Stimulated activated CD4-positive, alpha-beta T cell treated with anti-CD3 and anti-CD28 coated beads, Interleukin-4, amount 100 ng/mL, for 1 hour (primary cell): ENCODE measurements around the gene DSP.

Experiments used
- DNase-seq: peaks from one replicate; pipeline ENCODE4 v3.0.0-alpha.2; 2020

Gene DSP

GRCh38 chr6:7561153-7561964 is 19.9 kb downstream of the DSP start:
- no peak for DNase-seq

- DNase-seq = no peak
Measured at GRCh38 chr6:7562769-7563168, 21.3 kb downstream of the DSP start.

- DNase-seq = no peak
Measured at GRCh38 chr6:7566107-7566506, 24.6 kb downstream of the DSP start.

GRCh38 chr6:7566617-7567173 is 25.2 kb downstream of the DSP start:
- DNase-seq = no peak

- DNase-seq = no peak
Measured at GRCh38 chr6:7568021-7568420, 26.6 kb downstream of the DSP start.

- no peak for DNase-seq
Measured at GRCh38 chr6:7569082-7569481, 27.6 kb downstream of the DSP start.

- DNase-seq = no peak
Measured at GRCh38 chr6:7572213-7572943, 30.9 kb downstream of the DSP start.

GRCh38 chr6:7574500-7574899 is 33.0 kb downstream of the DSP start:
- no peak for DNase-seq

GRCh38 chr6:7578516-7578915 is 37.0 kb downstream of the DSP start:
- DNase-seq = no peak

GRCh38 chr6:7578931-7579330 is 37.5 kb downstream of the DSP start:
- DNase-seq = no peak

GRCh38 chr6:7579851-7580250 is 38.4 kb downstream of the DSP start:
- no peak for DNase-seq

- no peak for DNase-seq
Measured at GRCh38 chr6:7580537-7580926, 39.1 kb downstream of the DSP start.

- no peak for DNase-seq
Measured at GRCh38 chr6:7580927-7581618, 39.6 kb downstream of the DSP start.

GRCh38 chr6:7585287-7585930 is 43.9 kb downstream of the DSP start:
- no peak for DNase-seq

- DNase-seq = no peak
Measured at GRCh38 chr6:7587631-7588100, 46.2 kb downstream of the DSP start.

- no peak for DNase-seq
Measured at GRCh38 chr6:7588506-7588905, 47.0 kb downstream of the DSP start.

- DNase-seq = no peak
Measured at GRCh38 chr6:7589221-7589620, 47.8 kb downstream of the DSP start.

GRCh38 chr6:7589949-7590917 is 48.8 kb downstream of the DSP start, which contains the start of gene SNRNP48:
SNRNP48 (plus strand) TSS chr6:7590198; CDS start chr6:7590258, 60 bp downstream.
- peak; percentile 93 for DNase-seq

GRCh38 chr6:7590918-7591302 is 49.4 kb downstream of the DSP start:
- DNase-seq = no peak

- no peak for DNase-seq
Measured at GRCh38 chr6:7591770-7592169, 50.3 kb downstream of the DSP start.

GRCh38 chr6:7593229-7593628 is 51.8 kb downstream of the DSP start:
- no peak for DNase-seq
